Measurements from ENCODE around the gene MACO1.

The MACO1 gene

GRCh38 chr1:25467193-25467592 is 36.5 kb downstream of the MACO1 start:
- no peak for TF ChIP-seq CTCF (IDR thresholded peaks at IDR 0.05; ENCODE audit: insufficient read depth, low read length, missing control alignments)
- no peak for DNase-seq (ENCODE audit: low read depth, low spot score)
- CTCF ChIA-PET, result interaction anchor here (1.1 kb wide), 1 partner anchor 54 kb away, joined by 3 read pairs; no protein-coding TSS in a partner anchor
- POLR2A ChIA-PET, result no interaction called here
- no peak overlapping the region for H3K4me3 ChIP-seq (ENCODE audit: low read depth, low read length)

- no peak for TF ChIP-seq CTCF (IDR thresholded peaks at IDR 0.05; ENCODE audit: insufficient read depth, low read length, missing control alignments)
- ChIA-PET CTCF (interaction anchor here (1.1 kb wide), 1 partner anchor 53 kb away, joined by 3 read pairs; no protein-coding TSS in a partner anchor), POLR2A (no interaction called here)
- no peak for DNase-seq (ENCODE audit: low read depth, low spot score)
- H3K4me3 ChIP-seq (ENCODE audit: low read depth, low read length), result no peak overlapping the region
These were observed 36.9 kb downstream of the MACO1 start for GRCh38 chr1:25467616-25468015.

GRCh38 chr1:25468033-25468432 is 37.3 kb downstream of the MACO1 start:
- TF ChIP-seq CTCF (IDR thresholded peaks at IDR 0.05; ENCODE audit: insufficient read depth, low read length, missing control alignments), result no peak
- H3K4me3 ChIP-seq (ENCODE audit: low read depth, low read length), result no peak overlapping the region
- ChIA-PET CTCF (interaction anchor here (1.1 kb wide), 1 partner anchor 53 kb away, joined by 3 read pairs; no protein-coding TSS in a partner anchor), POLR2A (no interaction called here)
- no peak for DNase-seq (ENCODE audit: low read depth, low spot score)

- no peak for DNase-seq (ENCODE audit: low read depth, low spot score)
- CTCF ChIA-PET, result interaction anchor here (0.9 kb wide), 1 partner anchor 18 kb away, joined by 4 read pairs; no protein-coding TSS in a partner anchor
- no peak overlapping the region for H3K4me3 ChIP-seq (ENCODE audit: low read depth, low read length)
- no peak for TF ChIP-seq CTCF (IDR thresholded peaks at IDR 0.05; ENCODE audit: insufficient read depth, low read length, missing control alignments)
- POLR2A ChIA-PET, result interaction anchor here (0.9 kb wide), 1 partner anchor 26 kb away, joined by 4 read pairs; no protein-coding TSS in a partner anchor
These were observed 38.5 kb downstream of the MACO1 start for GRCh38 chr1:25469177-25469576.

- no peak for TF ChIP-seq CTCF (IDR thresholded peaks at IDR 0.05; ENCODE audit: insufficient read depth, low read length, missing control alignments)
- DNase-seq (ENCODE audit: low read depth, low spot score), result no peak
- no peak overlapping the region for H3K4me3 ChIP-seq (ENCODE audit: low read depth, low read length)
- POLR2A ChIA-PET, result no interaction called here
- CTCF ChIA-PET, result interaction anchor here (1.1 kb wide), 1 partner anchor 15 kb away, joined by 4 read pairs; no protein-coding TSS in a partner anchor
These were observed 41.8 kb downstream of the MACO1 start for GRCh38 chr1:25472471-25472870.

GRCh38 chr1:25473653-25474225 is 43.0 kb downstream of the MACO1 start:
- ChIA-PET POLR2A (no interaction called here), CTCF (interaction anchor here (5.2 kb wide), 1 partner anchor 13 kb away, joined by 51 read pairs; no protein-coding TSS in a partner anchor)
- H3K4me3 ChIP-seq (ENCODE audit: low read depth, low read length), result no peak overlapping the region
- DNase-seq (ENCODE audit: low read depth, low spot score), result no peak
- TF ChIP-seq CTCF (IDR thresholded peaks at IDR 0.05; ENCODE audit: insufficient read depth, low read length, missing control alignments), result no peak

Measured in AG04449 (cell line).